Activated T-cell treated with anti-CD3 and anti-CD28 coated beads for 48 hours (primary cell): Measurements from ENCODE around the gene TRAPPC11.
A peak's percentile ranks its signal among the peaks of the same experiment; 100 is the strongest.

ENCODE experiments used
- DNase-seq: peaks from one replicate; pipeline ENCODE4 v3.0.0-alpha.2; 2020; ENCODE audit warnings: low read depth

TRAPPC11 gene

GRCh38 chr4:183637461-183637860, 21.6 kb upstream of the TRAPPC11 start:
- no peak for DNase-seq

GRCh38 chr4:183638436-183638835, 20.7 kb upstream of the TRAPPC11 start:
- no peak for DNase-seq

DNA sequence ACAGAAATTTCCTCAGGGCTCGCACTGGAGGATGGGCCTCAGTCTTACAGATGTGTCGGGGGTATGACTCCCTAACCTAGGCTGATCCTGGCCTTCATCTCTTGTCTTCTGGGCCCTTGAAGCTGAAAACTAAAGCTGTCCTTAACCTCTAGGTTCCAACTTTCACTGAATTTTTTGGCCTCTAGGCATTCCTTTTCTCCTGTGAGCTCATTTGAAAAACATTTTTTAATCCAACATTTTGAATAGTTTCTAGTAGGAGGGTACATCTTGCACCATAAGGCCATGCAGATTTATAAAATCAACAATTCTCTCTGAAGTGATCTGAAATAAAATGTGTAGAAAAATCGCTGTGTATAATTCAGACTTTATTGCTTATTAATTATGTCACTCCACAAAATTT, 19.8 kb upstream of the TRAPPC11 start:
- DNase-seq = no peak

- DNase-seq = no peak
Measured at GRCh38 chr4:183645326-183645725, 13.8 kb upstream of the TRAPPC11 start.

DNA sequence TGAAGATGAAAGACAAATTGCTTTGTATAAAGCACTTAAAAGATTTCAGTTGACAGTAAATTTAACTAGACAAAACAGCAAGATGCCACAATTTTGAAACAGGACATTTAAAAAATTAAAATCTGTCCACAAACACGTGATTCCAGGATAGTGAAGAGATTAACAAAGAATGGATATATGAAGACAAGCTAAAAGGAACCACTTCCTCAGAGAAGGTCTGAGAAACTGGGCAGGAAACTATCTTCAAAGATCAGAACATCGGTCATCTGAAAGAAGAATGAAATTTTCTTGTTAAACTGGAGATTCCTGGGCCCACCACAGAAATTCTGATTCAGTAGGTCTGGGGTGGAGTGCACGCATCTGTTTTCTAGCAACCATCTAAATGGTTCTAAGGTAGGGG, 1.5 kb upstream of the TRAPPC11 start:
- no peak for DNase-seq

- DNase-seq = peak; percentile 17
Measured at GRCh38 chr4:183658362-183659028, 598 bp upstream of the TRAPPC11 start.

DNA sequence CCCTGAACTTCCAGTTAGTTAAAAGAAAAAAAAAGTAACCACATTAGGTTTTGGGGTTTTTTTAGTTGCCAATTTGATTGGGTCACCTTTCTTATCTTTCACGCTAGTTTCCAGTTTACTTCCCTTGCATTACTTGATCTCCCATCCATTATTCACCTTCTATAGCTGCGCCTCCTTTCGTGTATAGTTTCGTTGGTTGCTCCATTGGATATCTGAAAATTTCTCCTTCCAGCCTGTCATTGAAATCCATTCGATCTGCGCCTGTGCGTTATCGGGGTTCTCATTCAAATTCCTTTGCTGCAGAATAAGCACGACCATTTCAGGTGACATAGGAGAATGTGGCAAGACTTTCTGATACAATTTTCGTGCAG, 764 bp downstream of the TRAPPC11 start:
- DNase-seq = no peak

- no peak for DNase-seq
Measured at GRCh38 chr4:183666088-183666487, 7.0 kb downstream of the TRAPPC11 start.

GRCh38 chr4:183670251-183670650, 11.2 kb downstream of the TRAPPC11 start:
- no peak for DNase-seq

- DNase-seq = no peak
Measured at GRCh38 chr4:183670960-183671555, 12.0 kb downstream of the TRAPPC11 start.

- DNase-seq = no peak
Measured at GRCh38 chr4:183674153-183674552, 15.1 kb downstream of the TRAPPC11 start.

- DNase-seq = no peak
Measured at GRCh38 chr4:183675625-183676024, 16.5 kb downstream of the TRAPPC11 start.

- no peak for DNase-seq
Measured at GRCh38 chr4:183681119-183681518, 22.0 kb downstream of the TRAPPC11 start.

- DNase-seq = no peak
Measured at GRCh38 chr4:183686461-183686860, 27.4 kb downstream of the TRAPPC11 start.

DNA sequence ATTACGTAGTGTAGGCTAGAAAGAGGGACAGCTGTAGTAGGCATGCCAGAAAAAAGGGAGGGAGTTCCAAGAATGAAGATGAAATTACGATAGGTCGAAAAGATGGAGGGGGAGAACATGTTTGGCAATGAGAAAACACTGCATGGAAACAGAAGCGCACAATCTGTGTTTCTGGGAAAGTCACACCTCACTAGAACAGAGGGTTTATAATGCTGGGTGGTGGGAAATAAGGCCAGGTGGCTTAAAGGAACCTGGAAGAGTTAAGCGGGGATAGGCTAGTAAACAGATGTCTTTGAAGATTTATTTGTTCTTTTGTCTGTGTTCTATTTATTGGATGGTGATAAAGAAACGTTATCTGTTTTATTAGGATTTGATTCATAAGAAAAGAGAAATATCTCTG, 29.1 kb downstream of the TRAPPC11 start:
- no peak for DNase-seq

DNA sequence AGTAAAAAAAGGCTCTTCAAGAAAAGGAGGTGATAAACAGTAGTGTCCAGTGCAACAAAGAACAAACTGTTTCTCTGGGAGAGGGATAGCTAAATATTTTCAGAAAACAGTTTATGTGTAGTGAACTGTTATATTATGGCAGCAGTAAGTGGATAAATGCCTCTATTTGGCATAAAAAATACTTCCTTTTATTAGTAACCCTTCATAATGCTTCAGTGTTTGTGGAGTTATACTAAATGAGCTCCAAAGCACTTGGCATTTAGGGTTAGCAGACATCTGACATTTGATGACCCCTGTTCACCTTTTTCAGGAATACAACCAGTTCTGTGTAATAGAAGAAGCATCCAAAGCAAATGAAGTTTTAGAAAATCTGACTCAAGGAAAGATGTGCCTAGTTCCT, 31.9 kb downstream of the TRAPPC11 start:
- DNase-seq = no peak

DNA sequence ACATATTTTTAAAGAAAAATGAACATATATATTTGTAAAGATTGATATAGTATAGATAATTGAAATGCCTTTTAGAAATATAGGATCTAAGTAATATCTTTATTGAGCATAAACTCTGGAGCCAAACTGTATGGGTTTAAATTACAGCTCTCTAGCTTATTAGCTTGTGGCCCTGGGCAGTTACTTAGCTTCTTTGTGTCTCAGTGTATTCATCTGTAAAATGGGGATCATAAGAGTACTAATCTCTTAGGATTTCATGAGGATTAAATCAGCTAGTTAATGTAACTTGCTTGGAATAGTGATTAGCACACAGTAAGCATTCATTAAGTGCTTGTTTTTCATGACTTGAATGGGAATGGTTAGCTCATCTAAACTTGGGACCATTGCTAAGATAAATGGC, 32.8 kb downstream of the TRAPPC11 start:
- DNase-seq = no peak

DNA sequence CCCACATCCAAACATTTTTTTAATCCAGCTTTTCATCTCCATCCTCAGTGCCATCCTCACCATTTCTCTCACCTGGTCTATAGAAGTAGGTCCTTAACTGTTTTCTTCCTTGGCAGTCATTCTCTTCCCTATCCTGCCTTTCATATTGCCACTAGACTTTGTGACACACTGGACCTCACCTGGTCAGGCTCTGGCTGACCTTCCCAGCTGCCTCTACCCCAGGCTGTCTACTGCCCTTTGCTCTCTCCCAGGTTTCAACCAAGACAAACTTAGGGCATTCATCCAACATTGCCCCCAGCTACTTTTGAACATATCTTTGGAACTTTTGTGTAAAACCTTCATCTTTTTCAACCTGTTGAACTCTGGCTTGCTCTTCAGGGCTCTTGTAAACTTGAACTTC, 39.8 kb downstream of the TRAPPC11 start:
- no peak for DNase-seq

- no peak for DNase-seq
Measured at GRCh38 chr4:183700407-183700806, 41.3 kb downstream of the TRAPPC11 start.

DNA sequence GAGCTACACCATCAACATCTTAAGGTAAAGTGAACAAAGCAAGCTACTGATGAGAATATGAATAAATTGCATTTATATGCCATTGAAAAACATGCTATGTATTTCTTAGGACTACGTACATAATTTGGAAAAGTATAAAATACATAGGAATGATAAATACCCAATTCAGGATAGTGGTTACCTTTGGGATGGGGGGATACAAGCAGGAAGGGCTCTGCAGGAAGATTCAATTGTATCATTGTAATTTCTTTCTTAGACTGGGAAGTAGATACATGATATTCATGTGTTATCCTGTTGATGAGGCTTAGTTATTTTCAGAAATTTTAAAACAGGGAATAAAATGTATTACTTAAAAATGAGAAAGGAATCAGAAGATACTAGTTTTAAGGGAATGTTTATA, 43.4 kb downstream of the TRAPPC11 start:
- DNase-seq = no peak

- DNase-seq = no peak
Measured at GRCh38 chr4:183714626-183715025, 55.5 kb downstream of the TRAPPC11 start.

GRCh38 chr4:183716302-183716701, 57.2 kb downstream of the TRAPPC11 start:
- DNase-seq = no peak

- no peak for DNase-seq
Measured at GRCh38 chr4:183718876-183719275, 59.8 kb downstream of the TRAPPC11 start.
